ENCODE measurements around the gene JPH3. TPM values are rescaled to one million over a fixed set of nuclear protein-coding genes. Genes with fewer than 3 reads are reported as not detected.
"Not testable (repeated sequence)": the region's sequence is repeated elsewhere in the genome, so short reads cannot be mapped to it uniquely, and the experiment has no call there.

Gene JPH3
- polyA plus RNA-seq, 1 donor from 2014 or later, result 22.2 TPM

GRCh38 chr16:87679593-87680271 lies 77.4 kb downstream of the JPH3 start:
- Histone ChIP-seq H3K36me3 (ENCODE audit: insufficient read depth, low read length) (no peaks in the 10 kb centered on the region), H3K9ac (ENCODE audit: low read length) (no peak overlapping the region), H2AFZ (ENCODE audit: low read depth, low read length) (no peak overlapping the region), H3K4me2 (ENCODE audit: low read length) (no peak overlapping the region), H3K27me3 (ENCODE audit: insufficient read depth, low read depth, low read length) (no peaks in the 10 kb centered on the region), H3K9me2 (ENCODE audit: insufficient read depth, low read length) (no peaks in the 10 kb centered on the region), H4K20me1 (ENCODE audit: insufficient read depth) (no peaks in the 10 kb centered on the region), H3K4me3 (ENCODE audit: low read length) (no peak overlapping the region), H3K27ac (ENCODE audit: low read length) (no peak overlapping the region), H3K79me2 (replicated peaks; ENCODE audit: insufficient read depth, low read length) (no peaks in the 10 kb centered on the region), H3F3A (ENCODE audit: insufficient read depth, low read length, poor library complexity, severe bottlenecking) (no peaks in the 10 kb centered on the region), H3K9me3 (ENCODE audit: low read length) (no peaks in the 10 kb centered on the region)
- TF ChIP-seq MXI1 (conservative IDR thresholded peaks at IDR 0.05; ENCODE audit: poor library complexity, severe bottlenecking) (no peak), RAD21 (conservative IDR thresholded peaks at IDR 0.05) (no peak), POLR2AphosphoS5 (IDR thresholded peaks at IDR 0.05) (no peak), TAF1 (IDR thresholded peaks at IDR 0.05; ENCODE audit: low read depth) (no peak), REST (IDR thresholded peaks at IDR 0.05; ENCODE audit: borderline replicate concordance) (no peak), EP300 (conservative IDR thresholded peaks at IDR 0.05; ENCODE audit: poor library complexity, severe bottlenecking) (no peak), EZH2 (IDR thresholded peaks at IDR 0.05; ENCODE audit: borderline replicate concordance, insufficient read depth, low read length, poor library complexity, severe bottlenecking) (no peak), SMC3 (conservative IDR thresholded peaks at IDR 0.05; ENCODE audit: poor library complexity) (no peak)
- TF ChIP-seq, protein P1, sequence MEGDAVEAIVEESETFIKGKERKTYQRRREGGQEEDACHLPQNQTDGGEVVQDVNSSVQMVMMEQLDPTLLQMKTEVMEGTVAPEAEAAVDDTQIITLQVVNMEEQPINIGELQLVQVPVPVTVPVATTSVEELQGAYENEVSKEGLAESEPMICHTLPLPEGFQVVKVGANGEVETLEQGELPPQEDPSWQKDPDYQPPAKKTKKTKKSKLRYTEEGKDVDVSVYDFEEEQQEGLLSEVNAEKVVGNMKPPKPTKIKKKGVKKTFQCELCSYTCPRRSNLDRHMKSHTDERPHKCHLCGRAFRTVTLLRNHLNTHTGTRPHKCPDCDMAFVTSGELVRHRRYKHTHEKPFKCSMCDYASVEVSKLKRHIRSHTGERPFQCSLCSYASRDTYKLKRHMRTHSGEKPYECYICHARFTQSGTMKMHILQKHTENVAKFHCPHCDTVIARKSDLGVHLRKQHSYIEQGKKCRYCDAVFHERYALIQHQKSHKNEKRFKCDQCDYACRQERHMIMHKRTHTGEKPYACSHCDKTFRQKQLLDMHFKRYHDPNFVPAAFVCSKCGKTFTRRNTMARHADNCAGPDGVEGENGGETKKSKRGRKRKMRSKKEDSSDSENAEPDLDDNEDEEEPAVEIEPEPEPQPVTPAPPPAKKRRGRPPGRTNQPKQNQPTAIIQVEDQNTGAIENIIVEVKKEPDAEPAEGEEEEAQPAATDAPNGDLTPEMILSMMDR (IDR thresholded peaks at IDR 0.05; ENCODE audit: poor library complexity, severe bottlenecking), result no peak

DNA sequence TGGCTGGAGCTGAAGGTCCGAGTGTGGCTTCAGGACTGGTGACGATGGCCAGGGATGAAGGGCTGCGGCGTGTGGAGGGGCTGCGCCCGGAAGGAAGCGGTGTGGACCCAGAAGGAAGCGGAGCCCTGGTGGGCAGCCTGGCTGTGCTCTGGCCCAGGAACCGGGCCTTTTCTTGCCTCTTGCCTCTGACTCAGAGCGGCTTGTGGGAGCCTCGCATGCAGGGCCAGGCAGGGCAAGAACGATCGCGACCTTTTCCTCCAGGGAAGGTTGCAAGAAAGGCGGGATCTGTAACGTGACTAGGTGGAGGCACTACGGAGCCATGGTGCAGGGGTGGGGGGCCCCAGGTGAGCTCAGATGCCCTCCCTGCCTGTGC lies 78.0 kb downstream of the JPH3 start:
- Histone ChIP-seq H3K9me3 (ENCODE audit: low read length) (no peaks in the 10 kb centered on the region), H3K9me2 (ENCODE audit: insufficient read depth, low read length) (no peaks in the 10 kb centered on the region), H3K4me3 (ENCODE audit: low read length) (no peak overlapping the region), H3K36me3 (ENCODE audit: insufficient read depth, low read length) (no peaks in the 10 kb centered on the region), H3K27me3 (ENCODE audit: insufficient read depth, low read depth, low read length) (no peaks in the 10 kb centered on the region), H3K9ac (ENCODE audit: low read length) (no peak overlapping the region), H2AFZ (ENCODE audit: low read depth, low read length) (no peak overlapping the region), H3F3A (ENCODE audit: insufficient read depth, low read length, poor library complexity, severe bottlenecking) (no peaks in the 10 kb centered on the region), H3K27ac (ENCODE audit: low read length) (no peak overlapping the region), H3K4me2 (ENCODE audit: low read length) (no peak overlapping the region), H4K20me1 (ENCODE audit: insufficient read depth) (no peaks in the 10 kb centered on the region), H3K79me2 (replicated peaks; ENCODE audit: insufficient read depth, low read length) (no peaks in the 10 kb centered on the region)
- TF ChIP-seq REST (IDR thresholded peaks at IDR 0.05; ENCODE audit: borderline replicate concordance) (no peak), SMC3 (conservative IDR thresholded peaks at IDR 0.05; ENCODE audit: poor library complexity) (no peak), POLR2AphosphoS5 (IDR thresholded peaks at IDR 0.05) (no peak), EP300 (conservative IDR thresholded peaks at IDR 0.05; ENCODE audit: poor library complexity, severe bottlenecking) (no peak), RAD21 (conservative IDR thresholded peaks at IDR 0.05) (no peak), MXI1 (conservative IDR thresholded peaks at IDR 0.05; ENCODE audit: poor library complexity, severe bottlenecking) (no peak), EZH2 (IDR thresholded peaks at IDR 0.05; ENCODE audit: borderline replicate concordance, insufficient read depth, low read length, poor library complexity, severe bottlenecking) (no peak), TAF1 (IDR thresholded peaks at IDR 0.05; ENCODE audit: low read depth) (no peak)
- TF ChIP-seq, protein P1 (IDR thresholded peaks at IDR 0.05; ENCODE audit: poor library complexity, severe bottlenecking), result no peak

GRCh38 chr16:87681051-87681602 lies 78.8 kb downstream of the JPH3 start:
- not testable (repeated sequence) for H3K9ac ChIP-seq (ENCODE audit: low read length); H2AFZ ChIP-seq (ENCODE audit: low read depth, low read length); H3K79me2 ChIP-seq (replicated peaks; ENCODE audit: insufficient read depth, low read length); H3K9me3 ChIP-seq (ENCODE audit: low read length); H3K4me3 ChIP-seq (ENCODE audit: low read length); H3K9me2 ChIP-seq (ENCODE audit: insufficient read depth, low read length); H3F3A ChIP-seq (ENCODE audit: insufficient read depth, low read length, poor library complexity, severe bottlenecking); H3K27ac ChIP-seq (ENCODE audit: low read length); H4K20me1 ChIP-seq (ENCODE audit: insufficient read depth); H3K4me2 ChIP-seq (ENCODE audit: low read length); H3K36me3 ChIP-seq (ENCODE audit: insufficient read depth, low read length); H3K27me3 ChIP-seq (ENCODE audit: insufficient read depth, low read depth, low read length)
